ENCODE measurements around the gene VPS8.

VPS8 gene

GRCh38 chr3:184784731-184785500 is 27.1 kb upstream of the VPS8 start:
- ATAC-seq: no peak
- TF ChIP-seq RARB (CRISPR knock-in tag; IDR thresholded peaks at IDR 0.05): no peak
- TF ChIP-seq ZC3H10 (CRISPR knock-in tag; IDR thresholded peaks at IDR 0.05): no peak
- TF ChIP-seq TOX (CRISPR knock-in tag; IDR thresholded peaks at IDR 0.05; ENCODE audit: borderline replicate concordance): no peak
- no peak for TF ChIP-seq TSHZ2 (CRISPR knock-in tag; IDR thresholded peaks at IDR 0.05)
- no peak for TF ChIP-seq CSDC2 (CRISPR knock-in tag; IDR thresholded peaks at IDR 0.05)
- TF ChIP-seq PPARA (CRISPR knock-in tag; IDR thresholded peaks at IDR 0.05; ENCODE audit: borderline replicate concordance): no peak
- no peak for TF ChIP-seq CREB5 (CRISPR knock-in tag; IDR thresholded peaks at IDR 0.05; ENCODE audit: low read depth)
- TF ChIP-seq BACH2 (CRISPR knock-in tag; IDR thresholded peaks at IDR 0.05; ENCODE audit: borderline replicate concordance): no peak
- TF ChIP-seq CSRNP3 (CRISPR knock-in tag; IDR thresholded peaks at IDR 0.05): no peak
- TF ChIP-seq ZNF8 (CRISPR knock-in tag; IDR thresholded peaks at IDR 0.05): no peak
- no peak for TF ChIP-seq TCF4 (CRISPR knock-in tag; IDR thresholded peaks at IDR 0.05; ENCODE audit: borderline replicate concordance)
- no peak for TF ChIP-seq ISL1 (CRISPR knock-in tag; IDR thresholded peaks at IDR 0.05)
- TF ChIP-seq OSR1 (CRISPR knock-in tag; IDR thresholded peaks at IDR 0.05): no peak
- no peak for TF ChIP-seq SNAI2 (CRISPR knock-in tag; IDR thresholded peaks at IDR 0.05)

GRCh38 chr3:184785890-184786279 is 26.1 kb upstream of the VPS8 start:
- ATAC-seq: peak; percentile 7; the same call in 1 of the 3 replicates
- TF ChIP-seq ZNF565 (CRISPR knock-in tag; conservative IDR thresholded peaks at IDR 0.05; ENCODE audit: low read depth) (no peak), CREB5 (CRISPR knock-in tag; IDR thresholded peaks at IDR 0.05; ENCODE audit: low read depth) (no peak), RARB (CRISPR knock-in tag; IDR thresholded peaks at IDR 0.05) (no peak), BACH2 (CRISPR knock-in tag; IDR thresholded peaks at IDR 0.05; ENCODE audit: borderline replicate concordance) (no peak), CSRNP3 (CRISPR knock-in tag; IDR thresholded peaks at IDR 0.05) (no peak), ZC3H10 (CRISPR knock-in tag; IDR thresholded peaks at IDR 0.05) (no peak), GLIS3 (CRISPR knock-in tag; IDR thresholded peaks at IDR 0.05) (no peak), ZFP3 (CRISPR knock-in tag; IDR thresholded peaks at IDR 0.05) (no peak), ESRRG (CRISPR knock-in tag; IDR thresholded peaks at IDR 0.05) (no peak), TOX (CRISPR knock-in tag; IDR thresholded peaks at IDR 0.05; ENCODE audit: borderline replicate concordance) (no peak), ARNTL (CRISPR knock-in tag; IDR thresholded peaks at IDR 0.05; ENCODE audit: borderline replicate concordance, low read depth) (no peak)

- ATAC-seq: peak; percentile 67
- TF ChIP-seq, protein P1, sequence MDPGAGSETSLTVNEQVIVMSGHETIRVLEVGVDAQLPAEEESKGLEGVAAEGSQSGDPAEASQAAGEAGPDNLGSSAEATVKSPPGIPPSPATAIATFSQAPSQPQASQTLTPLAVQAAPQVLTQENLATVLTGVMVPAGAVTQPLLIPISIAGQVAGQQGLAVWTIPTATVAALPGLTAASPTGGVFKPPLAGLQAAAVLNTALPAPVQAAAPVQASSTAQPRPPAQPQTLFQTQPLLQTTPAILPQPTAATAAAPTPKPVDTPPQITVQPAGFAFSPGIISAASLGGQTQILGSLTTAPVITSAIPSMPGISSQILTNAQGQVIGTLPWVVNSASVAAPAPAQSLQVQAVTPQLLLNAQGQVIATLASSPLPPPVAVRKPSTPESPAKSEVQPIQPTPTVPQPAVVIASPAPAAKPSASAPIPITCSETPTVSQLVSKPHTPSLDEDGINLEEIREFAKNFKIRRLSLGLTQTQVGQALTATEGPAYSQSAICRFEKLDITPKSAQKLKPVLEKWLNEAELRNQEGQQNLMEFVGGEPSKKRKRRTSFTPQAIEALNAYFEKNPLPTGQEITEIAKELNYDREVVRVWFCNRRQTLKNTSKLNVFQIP (CRISPR knock-in tag; IDR thresholded peaks at IDR 0.05; ENCODE audit: borderline replicate concordance, low read depth): no peak
- TF ChIP-seq BACH2 (CRISPR knock-in tag; IDR thresholded peaks at IDR 0.05; ENCODE audit: borderline replicate concordance) (no peak), ESRRG (CRISPR knock-in tag; IDR thresholded peaks at IDR 0.05) (no peak), CSRNP3 (CRISPR knock-in tag; IDR thresholded peaks at IDR 0.05) (no peak), ZNF70 (CRISPR knock-in tag; IDR thresholded peaks at IDR 0.05) (no peak), CSDC2 (CRISPR knock-in tag; IDR thresholded peaks at IDR 0.05) (no peak), ZFP30 (CRISPR knock-in tag; IDR thresholded peaks at IDR 0.05) (no peak), TOX (CRISPR knock-in tag; IDR thresholded peaks at IDR 0.05; ENCODE audit: borderline replicate concordance) (no peak), ISL1 (CRISPR knock-in tag; IDR thresholded peaks at IDR 0.05) (no peak), TCF4 (CRISPR knock-in tag; IDR thresholded peaks at IDR 0.05; ENCODE audit: borderline replicate concordance) (no peak), ZC3H10 (CRISPR knock-in tag; IDR thresholded peaks at IDR 0.05) (no peak), SNAI2 (CRISPR knock-in tag; IDR thresholded peaks at IDR 0.05) (no peak), PPARA (CRISPR knock-in tag; IDR thresholded peaks at IDR 0.05; ENCODE audit: borderline replicate concordance) (no peak), GLIS3 (CRISPR knock-in tag; IDR thresholded peaks at IDR 0.05) (no peak), ZNF8 (CRISPR knock-in tag; IDR thresholded peaks at IDR 0.05) (no peak), ZNF565 (CRISPR knock-in tag; conservative IDR thresholded peaks at IDR 0.05; ENCODE audit: low read depth) (no peak), RARB (CRISPR knock-in tag; IDR thresholded peaks at IDR 0.05) (no peak)
Measured at GRCh38 chr3:184786280-184786941, 25.6 kb upstream of the VPS8 start.
